DMS 273 treated with DMSO at 0.1 percent for 48 hours (cell line): ENCODE measurements around the gene MEOX1.

Experiments
- DNase-seq: peaks from one replicate; lab custom pipeline; 2025; lab: John Stamatoyannopoulos, UW

The MEOX1 gene

DNA sequence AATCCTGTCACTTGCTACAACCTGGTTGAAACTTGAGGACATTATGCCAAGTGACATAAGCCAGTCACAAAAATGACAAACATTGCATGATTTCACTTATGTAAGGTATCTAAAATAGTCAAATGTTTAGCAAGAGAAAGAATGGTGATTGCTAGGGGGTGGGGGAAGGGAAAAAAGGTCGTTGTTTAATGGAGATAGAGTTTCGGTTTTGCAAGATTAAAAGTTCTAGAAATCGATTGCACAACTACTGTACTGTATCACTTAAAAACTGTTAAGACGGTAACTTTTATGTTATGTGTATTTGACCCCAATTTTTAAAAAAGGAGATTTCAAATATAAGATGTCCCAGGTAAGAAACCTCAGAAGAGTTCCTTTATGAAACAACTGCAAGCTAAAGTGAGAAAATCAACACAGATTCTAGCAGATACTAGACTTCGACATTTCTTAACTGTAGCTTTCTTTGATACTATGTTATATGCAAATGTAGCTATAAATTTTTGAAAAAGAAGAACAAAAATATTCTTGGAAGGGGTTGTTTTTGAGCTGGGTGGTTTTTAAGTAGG lies 5.9 kb downstream of the MEOX1 start:
- no peak for DNase-seq

DNA sequence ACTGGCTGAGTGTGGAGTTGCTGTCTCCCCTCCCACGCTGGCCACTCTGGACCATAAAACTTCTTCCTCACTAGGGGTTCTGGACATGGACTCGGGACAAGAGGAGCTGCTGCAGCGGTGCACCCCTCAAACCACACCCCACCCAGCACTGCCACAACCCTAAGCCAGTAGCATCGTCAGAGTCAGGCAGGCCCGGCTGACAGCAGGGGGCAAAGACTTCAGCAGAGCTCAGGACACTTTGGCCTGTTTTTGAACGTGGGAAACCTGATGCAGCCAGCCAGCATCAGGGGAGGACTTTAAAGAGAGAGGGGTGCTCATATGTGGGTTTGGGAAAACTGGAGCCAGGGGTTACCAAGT lies 9.6 kb downstream of the MEOX1 start:
- no peak for DNase-seq

DNA sequence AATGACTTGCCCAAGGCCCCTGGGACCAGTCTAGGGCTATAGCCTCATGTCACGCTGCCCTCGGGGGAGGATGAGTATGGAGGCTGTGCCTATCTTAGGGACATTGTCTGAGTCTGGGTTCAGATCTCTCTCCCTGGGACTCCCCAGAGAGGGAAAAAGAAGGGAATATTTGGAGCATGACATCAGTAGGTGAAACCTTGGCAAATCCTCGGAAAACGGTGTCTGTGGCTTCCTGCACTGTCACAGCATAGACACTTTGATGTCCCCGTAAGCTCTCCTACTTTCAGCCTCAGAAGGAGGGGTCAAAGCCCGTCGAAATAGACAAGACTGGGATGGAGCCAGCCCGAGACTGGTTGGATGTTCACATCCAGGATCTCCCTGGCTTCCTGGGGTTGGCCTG lies 11.3 kb downstream of the MEOX1 start:
- DNase-seq: no peak

DNA sequence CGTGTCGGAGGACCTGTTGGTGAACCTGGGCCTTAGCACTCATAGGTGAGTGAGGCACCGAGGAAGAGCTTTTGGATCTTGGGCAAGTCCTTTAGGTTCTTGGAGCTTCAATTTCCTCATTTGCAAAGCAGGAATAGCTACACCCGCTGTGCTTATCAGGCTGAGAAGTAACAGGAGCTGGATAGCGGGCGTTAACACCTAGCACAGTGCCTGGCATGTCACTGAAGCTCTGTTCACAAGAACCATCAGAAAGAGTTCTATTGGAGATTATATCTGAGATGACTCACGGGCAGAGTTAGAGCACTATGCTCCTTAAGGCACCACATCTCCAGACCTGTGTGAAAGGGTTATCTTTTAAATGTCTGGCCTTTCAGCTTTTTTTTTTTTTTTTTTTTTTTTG lies 12.8 kb downstream of the MEOX1 start:
- no peak for DNase-seq

DNA sequence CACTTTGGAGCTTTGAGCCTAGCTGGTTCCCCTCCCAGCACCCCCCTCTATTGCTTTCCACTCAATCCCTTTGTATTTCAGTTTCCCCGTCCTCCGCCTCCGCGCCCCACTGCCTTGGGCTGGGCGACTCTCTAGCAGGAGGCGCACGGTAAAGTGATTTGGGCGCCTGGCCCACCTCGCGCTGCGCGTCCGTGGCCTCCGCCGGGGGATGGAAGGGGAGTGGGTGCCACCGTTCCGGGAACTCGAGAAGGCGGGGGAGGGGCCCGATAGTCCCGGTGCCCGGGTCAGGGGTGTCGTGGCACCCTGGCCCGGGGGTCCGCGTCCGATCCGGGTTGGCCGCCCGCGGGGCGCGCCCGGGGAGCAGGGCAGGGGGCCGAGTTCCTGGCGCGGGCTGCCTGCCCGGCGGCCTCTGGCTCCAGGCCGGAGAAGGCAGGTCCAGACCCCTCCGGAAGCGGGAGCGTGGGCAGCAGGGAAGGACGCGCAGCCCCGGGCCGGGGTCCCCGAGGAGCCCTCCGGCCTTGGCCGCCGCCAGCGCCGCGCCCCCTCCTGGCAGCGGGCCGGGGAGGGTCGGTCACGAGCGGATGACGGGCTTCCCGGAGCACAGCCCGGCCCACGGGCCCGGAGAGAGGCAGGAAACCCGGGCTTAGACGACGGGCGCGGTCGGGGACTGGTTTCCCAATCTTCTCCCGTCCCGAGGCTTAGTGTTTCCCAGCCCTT lies 15.8 kb downstream of the MEOX1 start:
- DNase-seq: no peak

DNA sequence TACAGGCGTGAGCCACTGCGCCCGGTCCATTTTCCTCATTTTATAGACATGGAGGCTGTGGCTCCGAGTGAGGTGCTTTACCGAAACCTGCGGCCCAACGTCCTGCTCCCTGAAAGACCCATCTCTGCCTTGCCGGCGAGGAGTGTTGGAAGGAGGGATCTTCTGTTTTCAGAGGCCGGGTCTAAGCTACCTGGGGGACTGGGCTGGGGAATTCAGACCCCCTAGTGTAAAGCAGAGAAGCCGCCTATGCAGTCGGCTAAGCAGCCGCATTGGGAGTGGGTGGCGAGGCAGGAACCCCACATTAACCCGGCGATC lies 16.3 kb downstream of the MEOX1 start:
- no peak for DNase-seq

DNA sequence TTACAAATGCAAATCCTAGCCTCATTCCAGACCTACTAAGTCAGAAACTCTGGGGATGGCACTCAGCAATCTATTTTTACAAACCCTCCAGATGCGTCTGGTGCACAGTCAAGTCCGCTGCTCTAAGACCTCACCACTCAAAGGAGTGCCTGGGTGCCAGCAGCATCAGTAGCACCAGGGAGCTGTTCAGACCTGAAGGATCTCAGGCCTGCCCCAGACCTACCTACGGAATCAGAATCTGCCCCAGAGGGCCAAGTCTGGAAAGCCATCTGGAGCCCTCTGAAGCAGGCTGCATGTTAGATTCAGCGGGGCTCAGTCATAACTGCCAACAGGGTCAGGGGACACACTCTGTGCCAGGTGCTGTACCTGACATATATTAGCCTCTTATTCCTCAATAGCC lies 17.6 kb downstream of the MEOX1 start:
- DNase-seq: no peak

DNA sequence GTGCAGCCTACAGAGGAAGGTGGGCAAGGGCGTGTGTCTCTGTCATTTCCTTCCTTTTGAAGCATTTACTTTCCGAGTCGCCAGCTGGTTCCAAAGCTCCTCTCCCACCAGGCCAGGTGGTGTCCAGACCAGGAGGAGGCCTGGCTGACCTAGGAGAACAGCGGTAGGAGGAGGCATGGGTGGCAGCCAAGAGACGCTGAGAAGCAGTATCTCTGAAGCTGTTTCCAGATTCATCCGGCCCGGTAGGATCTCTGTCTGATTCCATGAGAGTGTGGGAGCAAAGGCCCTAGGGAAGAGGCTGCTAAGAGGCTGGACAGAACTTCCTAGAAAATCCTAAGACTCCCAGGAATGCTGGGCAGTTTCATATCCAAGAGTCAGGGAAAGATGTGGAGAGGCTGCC lies 20.3 kb downstream of the MEOX1 start:
- no peak for DNase-seq

DNA sequence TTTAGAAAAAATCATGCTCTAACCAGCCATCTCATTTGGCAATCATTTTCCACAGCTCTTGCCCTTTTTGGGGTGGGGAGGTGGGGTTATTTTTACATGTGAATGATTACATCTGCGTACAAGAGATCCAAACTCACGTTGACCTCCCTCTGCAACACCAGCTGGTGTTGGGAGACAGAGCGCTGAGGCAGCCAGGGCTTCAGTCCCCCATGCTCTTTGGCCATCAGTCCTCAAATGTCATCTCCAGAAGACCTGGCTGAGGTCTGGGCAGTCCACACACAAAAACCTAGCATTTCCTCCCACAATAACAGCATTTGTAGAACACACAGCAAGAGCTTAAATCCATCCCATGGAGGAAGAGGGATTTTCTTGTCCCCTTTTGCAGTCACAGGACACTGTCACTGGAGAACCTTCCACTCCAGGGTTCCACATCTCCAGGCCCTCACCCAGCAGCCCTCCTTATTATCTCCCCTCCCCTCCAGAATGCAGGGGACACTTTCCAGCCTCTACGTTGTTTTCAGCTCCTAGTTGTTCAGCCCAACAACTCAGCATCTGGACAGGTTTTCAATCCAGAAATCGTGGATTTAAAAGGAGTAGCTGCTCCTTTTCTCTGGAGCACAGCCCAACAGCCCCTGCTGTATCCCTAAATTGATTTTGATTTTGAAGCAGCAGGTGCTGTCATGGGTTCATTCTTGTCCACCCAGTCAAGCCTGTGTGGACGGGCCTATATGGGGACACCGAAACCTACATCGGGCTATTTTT lies 21.1 kb downstream of the MEOX1 start:
- no peak for DNase-seq

DNA sequence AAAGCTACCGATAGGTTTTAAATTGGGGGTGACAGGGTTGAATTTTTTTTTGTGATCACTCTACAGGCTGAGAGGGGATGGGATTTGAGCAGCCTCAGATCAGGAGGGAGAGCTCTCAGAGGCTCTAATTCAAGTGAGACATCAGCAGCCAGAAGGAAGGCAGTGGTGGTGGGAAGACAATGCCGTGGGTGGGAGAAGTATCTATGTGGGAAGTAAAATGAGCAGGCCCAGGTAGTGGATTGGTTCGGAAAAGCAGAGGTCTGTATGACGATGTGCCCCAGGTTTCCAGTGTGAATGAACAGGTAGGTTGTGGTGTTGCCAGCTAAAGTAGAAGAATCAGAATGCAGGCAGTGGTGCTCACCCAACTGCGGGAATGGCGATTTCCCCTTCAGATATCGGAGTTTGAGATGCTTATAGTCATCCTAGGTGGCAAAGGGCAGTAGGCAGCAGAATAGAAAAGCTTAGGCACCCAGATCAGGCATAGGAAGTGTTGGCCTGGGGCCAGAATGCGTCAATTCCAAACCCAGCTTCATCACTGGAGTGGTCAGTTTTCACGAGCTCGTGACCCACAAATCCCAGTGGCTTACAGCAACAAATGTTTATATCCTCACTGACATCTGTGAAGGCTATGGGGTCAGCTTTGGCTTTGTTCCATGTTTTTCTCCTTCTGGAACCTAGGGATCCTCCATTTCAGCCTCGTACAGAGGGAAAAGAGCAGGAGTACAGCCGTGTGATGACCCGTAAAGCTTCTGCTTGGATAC lies 24.0 kb downstream of the MEOX1 start:
- no peak for DNase-seq

DNA sequence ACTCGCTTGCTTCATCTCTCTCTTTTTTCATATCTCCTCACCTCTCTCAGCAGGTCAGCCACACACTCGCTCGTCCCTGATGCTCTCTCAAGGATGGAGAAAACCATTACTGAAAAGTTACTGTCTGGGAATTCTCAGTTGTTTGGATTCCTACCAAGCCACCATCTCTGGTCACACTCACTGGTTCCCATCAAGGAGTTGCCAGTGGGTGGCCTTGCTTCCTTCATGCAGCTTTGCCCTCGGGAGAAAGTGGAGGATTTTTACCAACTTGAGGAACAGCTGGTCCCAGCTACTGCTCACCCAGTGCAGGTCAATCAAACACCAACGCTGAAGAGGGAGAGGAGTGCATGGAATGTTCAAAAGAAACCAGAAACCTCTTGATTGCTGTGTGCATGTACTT lies 25.3 kb downstream of the MEOX1 start:
- no peak for DNase-seq

DNA sequence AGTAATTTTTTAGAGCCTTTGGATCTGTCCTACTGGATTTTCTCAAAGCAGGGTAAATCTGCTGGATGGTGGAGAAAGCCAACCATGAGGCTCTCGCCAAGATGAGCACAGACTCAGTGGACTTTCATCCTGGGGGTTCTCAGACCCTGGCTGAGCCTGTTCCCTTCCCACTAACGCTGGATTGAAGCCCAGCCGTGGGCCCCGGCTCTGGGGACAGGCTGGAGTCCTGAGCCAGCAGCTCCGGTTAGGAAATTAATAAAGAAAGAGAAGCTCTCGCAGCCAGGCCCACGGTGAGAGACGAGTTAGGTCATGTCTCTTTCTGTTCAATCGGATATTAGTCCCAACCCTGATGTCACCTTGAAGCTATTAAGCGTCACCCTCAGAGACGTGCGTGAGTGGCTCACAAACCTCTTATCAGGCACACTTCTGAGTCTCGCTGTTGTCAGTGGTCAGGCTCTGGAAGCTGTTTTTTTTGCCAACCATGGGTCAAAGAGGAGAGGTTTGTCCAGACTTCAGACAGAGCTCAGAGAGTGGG lies 27.1 kb downstream of the MEOX1 start:
- no peak for DNase-seq

DNA sequence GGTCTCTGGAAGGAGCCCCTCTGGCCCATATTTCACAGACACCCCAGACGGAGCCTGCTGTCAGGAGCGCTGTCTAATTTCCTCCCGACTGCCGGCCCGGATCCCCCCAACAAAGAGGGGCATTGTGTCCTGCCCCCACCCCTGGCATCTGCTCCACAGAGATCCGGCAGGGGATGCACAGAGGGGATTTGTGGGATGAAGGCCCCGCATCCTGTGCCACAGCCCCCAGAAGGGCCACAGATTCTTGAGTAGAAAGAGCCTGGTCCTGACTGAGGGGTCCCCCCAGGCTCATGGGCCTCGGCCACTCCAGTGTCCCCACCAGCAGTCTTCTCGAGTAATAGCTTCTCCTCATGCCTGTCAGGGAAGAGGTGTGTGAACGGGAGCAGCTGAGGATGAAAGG lies 29.5 kb downstream of the MEOX1 start:
- no peak for DNase-seq

DNA sequence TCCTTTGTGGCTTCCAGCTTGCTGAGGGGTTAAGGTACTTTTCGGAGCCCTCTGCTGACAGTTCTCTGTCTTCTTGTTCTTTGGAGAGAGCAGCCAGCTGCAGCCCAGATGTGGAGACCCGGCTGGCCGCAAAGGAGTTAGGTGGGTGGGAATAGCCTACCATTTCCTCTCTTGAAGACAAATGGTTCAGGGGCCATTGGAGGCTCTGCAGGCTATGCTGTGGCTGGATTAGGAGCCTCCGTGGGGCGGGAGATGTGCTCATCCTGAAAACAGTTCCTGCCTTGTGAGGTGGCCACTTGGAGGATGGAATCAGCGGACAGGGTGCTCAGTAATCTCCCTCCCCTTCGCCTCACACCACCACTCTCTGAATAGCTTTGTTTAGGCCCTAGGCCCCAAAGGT lies 30.3 kb downstream of the MEOX1 start:
- no peak for DNase-seq

DNA sequence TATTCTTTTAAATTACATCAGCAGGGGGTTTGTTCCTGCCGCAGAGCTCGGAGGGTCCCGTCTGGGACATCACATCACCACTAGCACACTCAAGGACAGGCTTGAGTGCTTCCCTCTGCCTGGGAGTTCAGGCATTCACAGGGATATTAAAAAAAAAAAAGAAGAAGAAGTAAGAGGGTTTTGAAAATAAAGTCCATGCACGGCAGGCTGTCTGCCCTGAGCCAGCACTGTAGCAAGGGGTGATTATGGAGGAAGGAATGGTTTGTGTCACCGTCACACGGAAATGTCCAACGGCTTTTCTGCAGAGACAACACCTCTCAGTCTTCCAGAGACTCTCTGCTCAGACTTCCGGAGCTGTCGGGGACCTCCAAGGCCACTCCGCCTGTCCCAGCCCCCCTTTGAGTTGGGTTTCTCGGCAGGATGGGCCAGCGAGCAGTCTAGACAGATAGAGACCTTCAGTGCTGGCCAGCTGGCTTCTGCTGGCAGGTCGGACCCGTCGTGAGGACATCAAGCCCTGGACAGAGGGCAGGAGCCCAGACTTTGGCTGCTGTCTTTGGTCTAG lies 33.6 kb downstream of the MEOX1 start:
- DNase-seq: no peak

DNA sequence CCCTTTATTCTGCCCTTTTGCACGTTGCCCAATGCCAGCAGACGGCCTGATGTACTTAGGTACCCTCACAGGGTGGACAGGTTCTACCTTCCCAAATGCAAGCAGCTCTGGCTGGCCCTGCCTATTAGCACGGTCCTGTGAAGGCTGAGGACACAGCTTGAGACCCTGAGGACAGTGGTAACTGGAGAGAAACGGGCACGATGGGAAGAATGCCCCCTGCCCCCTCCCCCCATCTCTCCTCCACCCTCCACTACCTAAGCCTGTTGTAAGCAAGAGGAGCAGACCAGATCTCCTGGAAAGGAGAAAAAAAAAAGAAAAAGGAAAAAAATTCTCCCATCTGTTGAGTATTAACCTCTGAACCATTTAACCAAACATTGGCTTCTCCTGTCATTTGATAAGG lies 34.1 kb downstream of the MEOX1 start:
- no peak for DNase-seq

DNA sequence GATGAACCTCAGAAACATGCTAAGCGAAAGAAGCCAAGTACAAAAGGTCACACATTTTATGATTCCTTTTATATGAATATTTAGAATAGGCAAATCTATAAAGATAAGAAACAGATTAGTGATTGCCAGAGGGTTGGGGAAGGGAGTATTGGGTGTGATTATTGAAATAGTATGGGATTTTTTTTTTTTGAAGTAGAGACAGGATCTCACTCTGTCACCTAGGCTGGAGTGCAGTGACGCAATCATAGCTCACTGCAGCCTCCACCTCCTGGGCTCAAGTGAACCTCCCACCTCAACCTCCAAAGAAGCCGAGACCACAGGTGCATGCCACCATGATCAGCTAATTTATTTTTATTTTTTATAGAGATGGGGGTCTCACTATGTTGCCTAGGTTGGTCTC lies 35.7 kb downstream of the MEOX1 start:
- DNase-seq: no peak

DNA sequence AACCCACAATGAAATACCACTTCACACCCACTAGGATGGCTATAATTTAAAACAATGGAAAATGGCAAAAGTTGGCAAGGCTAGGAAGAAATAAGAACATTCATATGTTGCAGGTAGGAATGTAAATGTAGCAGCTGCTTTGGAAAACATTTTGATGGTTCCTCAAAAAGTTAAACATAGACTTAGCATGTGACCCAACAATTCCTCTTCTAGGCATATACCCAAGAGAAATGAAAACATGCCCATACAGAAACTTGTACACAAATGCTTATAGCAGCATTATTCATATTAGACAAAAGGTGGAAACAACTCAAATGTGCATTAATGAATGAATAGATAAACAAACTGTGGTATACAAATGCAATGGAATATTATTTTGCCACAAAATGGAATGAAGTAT lies 36.1 kb downstream of the MEOX1 start:
- DNase-seq: no peak

DNA sequence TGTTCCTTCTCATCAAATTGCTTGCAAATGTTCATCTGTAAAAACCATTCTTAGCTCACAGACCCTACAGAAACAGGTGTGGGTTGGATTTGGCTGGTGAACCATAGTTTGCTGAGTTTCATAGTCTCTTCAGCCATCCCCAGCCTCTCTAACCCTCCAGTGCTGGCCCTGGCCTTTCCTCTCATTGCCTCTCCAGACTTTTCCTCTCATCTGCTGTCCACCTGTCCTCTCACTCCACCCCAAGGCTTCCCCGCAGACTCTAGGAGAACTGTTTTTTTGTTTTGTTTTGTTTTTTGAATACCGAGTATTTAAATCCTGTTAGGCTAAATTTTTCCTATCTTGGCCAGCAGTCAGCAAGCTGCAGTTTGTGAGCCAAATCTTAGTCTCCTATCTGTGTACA lies 41.1 kb downstream of the MEOX1 start:
- no peak for DNase-seq

DNA sequence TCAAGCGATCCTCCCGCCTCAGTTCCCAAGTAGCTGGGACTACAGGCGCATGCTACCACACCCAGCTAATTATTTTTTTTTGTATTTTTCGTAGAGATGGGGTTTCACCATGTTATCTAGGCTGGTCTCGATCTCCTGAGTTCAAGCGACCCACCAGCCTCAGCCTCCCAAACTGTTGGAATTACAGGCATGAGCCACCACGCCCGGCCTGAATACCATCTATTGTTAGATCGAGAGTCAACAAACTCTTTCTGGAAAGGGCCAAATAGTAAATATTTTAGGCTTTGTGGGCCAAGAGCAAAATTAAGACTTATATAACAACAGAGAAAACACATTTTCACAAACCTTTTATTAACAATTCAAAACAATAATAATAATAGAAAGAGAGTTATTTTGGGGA lies 41.6 kb downstream of the MEOX1 start:
- DNase-seq: no peak

DNA sequence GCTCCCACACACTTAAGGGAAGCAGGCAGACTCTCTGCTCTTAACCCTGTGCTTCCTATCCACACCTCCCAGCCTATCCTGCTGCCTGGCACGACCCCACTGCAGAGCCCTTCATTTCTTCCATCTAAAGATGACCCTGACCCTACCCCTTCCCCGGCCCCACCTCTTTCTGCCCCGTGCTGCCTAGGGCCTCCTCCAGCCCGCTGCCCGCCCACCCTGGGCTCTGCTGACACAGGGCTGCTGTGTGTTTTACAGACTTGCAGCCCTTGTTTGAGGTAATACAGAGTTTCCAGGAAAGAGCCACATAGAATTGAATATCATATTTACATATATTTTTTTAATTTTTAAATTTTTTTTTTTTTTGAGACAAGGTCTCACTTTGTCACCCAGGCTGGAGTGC lies 42.0 kb downstream of the MEOX1 start:
- no peak for DNase-seq

DNA sequence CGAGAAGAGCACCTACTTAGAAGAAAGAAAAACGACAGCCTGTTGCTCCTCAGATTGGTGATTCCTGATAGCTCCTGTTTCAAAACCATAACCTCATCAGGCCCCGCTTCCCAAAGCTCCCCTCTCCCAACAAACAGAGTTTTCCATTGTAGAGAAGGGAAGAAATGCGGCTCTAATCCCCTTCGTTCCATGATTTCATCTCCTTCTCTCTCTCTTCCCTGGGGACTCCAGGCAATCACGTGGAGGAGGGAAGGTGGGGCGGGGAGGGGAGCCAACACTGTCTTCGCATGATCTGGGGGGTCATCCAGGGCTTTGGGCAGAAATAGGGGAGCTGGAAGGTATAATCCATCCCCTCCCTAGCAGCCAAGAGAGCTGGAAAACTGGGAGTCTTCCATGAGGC lies 43.4 kb downstream of the MEOX1 start:
- DNase-seq: no peak

DNA sequence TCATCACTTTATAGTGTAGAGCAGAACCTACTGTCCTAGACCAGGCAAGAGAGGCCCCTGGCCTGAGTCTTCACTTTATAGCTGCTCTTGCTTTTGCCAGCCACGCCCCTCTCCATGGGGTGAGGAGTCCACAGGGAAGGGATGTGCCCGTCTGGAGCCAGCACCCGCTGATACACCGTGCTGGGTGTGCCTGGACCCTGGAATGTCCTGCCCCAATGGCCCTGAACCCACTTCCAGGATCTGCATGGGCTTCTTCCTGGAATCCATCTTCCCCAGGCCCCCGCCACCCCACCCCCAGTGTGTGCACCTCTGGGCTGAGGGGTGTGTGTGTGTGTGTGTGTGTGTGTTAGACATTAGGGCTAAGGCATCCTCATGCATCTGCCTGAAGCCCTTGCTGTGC lies 44.9 kb downstream of the MEOX1 start:
- DNase-seq: no peak
